BJ (cell line): Measurements from ENCODE around the gene CUX1. TPM values are rescaled to one million over a fixed set of nuclear protein-coding genes. Genes with fewer than 3 reads are reported as not detected.
"Not testable (repeated sequence)": the region's sequence is repeated elsewhere in the genome, so short reads cannot be mapped to it uniquely, and the experiment has no call there.

Experiments used
- CTCF ChIA-PET: fragments of 350-600 bp; formaldehyde crosslinking; extraction: SDS; loops from one replicate; lab custom pipeline; 2021; ENCODE audit warnings: antibody characterized with exemption, inconsistent platforms; lab: Yijun Ruan, JAX
- POLR2A ChIA-PET: fragments of 300-600 bp; sonication (Branson Sonifier 250); formaldehyde crosslinking; extraction: SDS; loops from one replicate; lab custom pipeline; 2021; ENCODE audit warnings: antibody characterized with exemption; lab: Charles Lee
- DNase-seq: peaks from one replicate; pipeline ENCODE4 v3.0.0-alpha.2; 2011; ENCODE audit warnings: low read depth
- H3K27me3 ChIP-seq: 2 replicates; pipeline ENCODE4 v1.6.0; 2011; ENCODE audit warnings: low read length; ENCODE audit not compliant: control insufficient read depth, insufficient read depth
- H3K36me3 ChIP-seq: 2 replicates; pipeline ENCODE4 v1.5.1; 2011; ENCODE audit warnings: low read length; ENCODE audit not compliant: control insufficient read depth, insufficient read depth
- H3K4me3 ChIP-seq: 2 replicates; pipeline ENCODE4 v1.5.1; 2011; ENCODE audit warnings: low read depth, mild to moderate bottlenecking, control low read depth, low read length
- polyA plus RNA-seq: library from polyadenylated mRNA; depleted of rRNA; stranded (reverse); fragments of >200 nt; gene quantifications from 2 replicates; pipeline ENCODE4 v1.2.3, GENCODE V29; 2011
- TF ChIP-seq, protein P1 (sequence below): IDR thresholded peaks from 2 replicates; pipeline ENCODE4 v1.5.1; 2011; ENCODE audit warnings: low read depth, mild to moderate bottlenecking, control low read depth, inconsistent platforms, low read length, moderate library complexity; ENCODE audit not compliant: insufficient read depth

CUX1 gene
- polyA plus RNA-seq, 1 experiment, result 36.5 TPM

DNA sequence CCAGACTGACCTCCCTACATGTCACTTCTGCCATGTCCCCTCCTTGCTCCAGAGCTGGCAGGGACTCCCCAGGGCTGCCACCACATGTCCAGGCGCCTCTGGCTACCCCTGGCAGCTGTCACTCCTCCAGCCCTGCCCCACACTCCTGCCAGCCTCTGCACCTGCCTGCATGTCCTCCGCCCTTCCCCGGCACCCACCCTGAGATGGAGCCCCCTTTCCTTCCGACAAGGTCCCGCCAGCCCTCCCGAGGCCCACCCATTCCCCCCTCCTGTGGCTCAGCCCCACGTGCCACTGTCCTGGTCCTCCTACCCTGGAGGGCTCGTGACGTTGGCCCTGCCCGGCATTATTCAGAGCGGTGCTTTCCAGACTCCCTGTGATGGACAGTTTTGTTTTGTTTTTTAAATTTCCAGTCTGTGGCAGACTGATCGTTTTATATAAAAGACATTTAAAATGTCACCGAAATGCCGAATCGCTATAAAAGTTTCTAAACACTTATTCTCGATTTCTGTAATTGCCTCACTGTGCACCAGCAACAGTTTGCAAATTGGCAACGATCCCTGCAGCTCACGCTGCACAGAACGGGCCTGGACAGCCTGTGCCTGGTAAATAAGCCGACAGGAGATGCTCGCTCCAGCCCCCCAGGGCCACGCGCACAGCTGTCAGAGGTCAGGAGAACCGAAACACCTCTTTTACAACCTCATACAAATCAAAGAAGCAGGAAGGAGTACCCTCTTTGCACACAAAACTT is 358.2 kb downstream of the CUX1 start:
- TF ChIP-seq, protein P1, sequence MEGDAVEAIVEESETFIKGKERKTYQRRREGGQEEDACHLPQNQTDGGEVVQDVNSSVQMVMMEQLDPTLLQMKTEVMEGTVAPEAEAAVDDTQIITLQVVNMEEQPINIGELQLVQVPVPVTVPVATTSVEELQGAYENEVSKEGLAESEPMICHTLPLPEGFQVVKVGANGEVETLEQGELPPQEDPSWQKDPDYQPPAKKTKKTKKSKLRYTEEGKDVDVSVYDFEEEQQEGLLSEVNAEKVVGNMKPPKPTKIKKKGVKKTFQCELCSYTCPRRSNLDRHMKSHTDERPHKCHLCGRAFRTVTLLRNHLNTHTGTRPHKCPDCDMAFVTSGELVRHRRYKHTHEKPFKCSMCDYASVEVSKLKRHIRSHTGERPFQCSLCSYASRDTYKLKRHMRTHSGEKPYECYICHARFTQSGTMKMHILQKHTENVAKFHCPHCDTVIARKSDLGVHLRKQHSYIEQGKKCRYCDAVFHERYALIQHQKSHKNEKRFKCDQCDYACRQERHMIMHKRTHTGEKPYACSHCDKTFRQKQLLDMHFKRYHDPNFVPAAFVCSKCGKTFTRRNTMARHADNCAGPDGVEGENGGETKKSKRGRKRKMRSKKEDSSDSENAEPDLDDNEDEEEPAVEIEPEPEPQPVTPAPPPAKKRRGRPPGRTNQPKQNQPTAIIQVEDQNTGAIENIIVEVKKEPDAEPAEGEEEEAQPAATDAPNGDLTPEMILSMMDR, result no peak
- ChIA-PET CTCF (no interaction called here), POLR2A (no interaction called here)
- H3K4me3 ChIP-seq, result no peak overlapping the region
- H3K36me3 ChIP-seq, result peaks cover 9% of the 10 kb centered on the region
- DNase-seq, result no peak
- no peaks in the 10 kb centered on the region for H3K27me3 ChIP-seq

DNA sequence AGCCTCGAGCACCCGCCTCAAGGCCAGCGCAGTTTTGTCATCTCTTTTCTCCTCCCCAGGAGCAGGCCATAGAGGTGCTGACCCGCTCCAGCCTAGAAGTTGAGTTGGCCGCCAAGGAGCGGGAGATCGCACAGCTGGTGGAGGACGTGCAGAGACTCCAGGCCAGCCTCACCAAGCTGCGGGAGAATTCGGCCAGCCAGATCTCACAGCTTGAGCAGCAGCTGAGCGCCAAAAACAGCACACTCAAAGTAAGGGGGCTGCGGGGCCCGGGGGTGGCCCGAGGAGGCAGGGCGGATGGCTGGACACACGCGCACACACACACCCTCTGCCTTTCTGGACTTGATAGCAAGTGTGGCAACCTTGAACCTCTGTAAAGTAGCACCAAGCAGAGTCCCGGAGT is 361.0 kb downstream of the CUX1 start:
- ChIA-PET POLR2A (no interaction called here), CTCF (interaction anchor here (1.6 kb wide), 1 partner anchor 9 kb away, joined by 4 read pairs; no protein-coding TSS in a partner anchor)
- TF ChIP-seq, protein P1, result no peak
- Histone ChIP-seq H3K4me3 (no peak overlapping the region), H3K27me3 (no peaks in the 10 kb centered on the region), H3K36me3 (peaks cover 7% of the 10 kb centered on the region)
- no peak for DNase-seq

GRCh38 chr7:102180727-102181126 is 363.3 kb downstream of the CUX1 start:
- TF ChIP-seq, protein P1, result no peak
- POLR2A ChIA-PET, result no interaction called here
- Histone ChIP-seq H3K27me3 (no peaks in the 10 kb centered on the region), H3K4me3 (no peak overlapping the region), H3K36me3 (peaks cover 9% of the 10 kb centered on the region)
- CTCF ChIA-PET, result no interaction called here
- no peak for DNase-seq

GRCh38 chr7:102181517-102181916 is 364.1 kb downstream of the CUX1 start:
- DNase-seq, result no peak
- TF ChIP-seq, protein P1, result no peak
- Histone ChIP-seq H3K4me3 (no peak overlapping the region), H3K27me3 (no peaks in the 10 kb centered on the region), H3K36me3 (peaks cover 10% of the 10 kb centered on the region)
- POLR2A ChIA-PET, result no interaction called here
- CTCF ChIA-PET, result no interaction called here

- ChIA-PET POLR2A (no interaction called here), CTCF (no interaction called here)
- Histone ChIP-seq H3K4me3 (no peak overlapping the region), H3K27me3 (no peaks in the 10 kb centered on the region), H3K36me3 (peaks cover 11% of the 10 kb centered on the region)
- DNase-seq, result no peak
- TF ChIP-seq, protein P1, result no peak
These were observed 364.6 kb downstream of the CUX1 start for GRCh38 chr7:102182016-102182415.

DNA sequence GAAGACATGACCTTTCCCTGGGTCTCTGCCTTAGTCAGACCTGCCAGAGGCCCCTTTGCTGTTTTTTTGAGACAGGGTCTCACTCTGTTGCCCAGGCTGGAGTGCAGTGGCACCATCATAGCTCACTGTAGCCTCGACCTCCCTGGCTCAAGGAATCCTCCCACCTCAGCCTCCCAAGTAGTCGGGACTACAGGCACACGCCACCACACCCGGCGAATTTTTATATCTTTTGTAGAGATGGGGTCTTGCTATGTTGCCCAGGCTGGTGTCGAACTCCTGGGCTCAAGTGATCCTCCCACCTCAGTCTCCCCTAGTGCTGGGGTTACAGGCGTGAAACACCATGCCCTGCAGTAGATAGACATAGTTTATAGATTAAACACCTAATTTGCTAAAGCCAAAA is 366.4 kb downstream of the CUX1 start:
- H3K36me3 ChIP-seq, POLR2A ChIA-PET, H3K27me3 ChIP-seq, H3K4me3 ChIP-seq, DNase-seq, CTCF ChIA-PET: not testable (repeated sequence)
